ENCODE data around the gene FSD1. TPM values are rescaled to one million over a fixed set of nuclear protein-coding genes. Genes with fewer than 3 reads are reported as not detected.

Gene FSD1
- total RNA-seq, 1 donor, result 1.1 TPM

DNA sequence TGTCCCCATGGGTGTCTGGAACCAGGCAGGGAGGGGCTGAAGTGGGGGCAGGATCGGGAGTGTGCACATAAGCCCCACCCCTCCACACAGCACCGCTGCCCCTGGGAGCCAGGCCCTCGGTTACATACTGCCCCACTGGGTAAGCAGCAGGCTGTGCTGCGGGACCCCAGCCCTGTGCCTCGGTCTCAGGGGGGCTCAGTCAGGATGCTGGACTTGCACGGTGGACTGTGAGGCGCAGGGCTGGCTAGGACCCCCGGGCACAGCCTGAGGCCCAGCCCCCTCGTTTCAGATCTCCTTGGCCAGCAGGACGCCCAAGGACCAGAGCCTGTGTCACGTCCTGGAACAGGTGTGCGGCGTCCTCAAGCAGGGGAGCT lies 55.2 kb downstream of the FSD1 start:
- Histone ChIP-seq H3K27me3 (ENCODE audit: insufficient read depth, low read length) (no peaks in the 10 kb centered on the region), H4K20me1 (ENCODE audit: insufficient read depth, low read length) (peaks cover 21% of the 10 kb centered on the region), H3K4me1 (ENCODE audit: insufficient read depth, low read length) (no peaks in the 10 kb centered on the region), H3K79me2 (ENCODE audit: insufficient read depth, low read length) (no peaks in the 10 kb centered on the region), H2AFZ (ENCODE audit: low read length) (no peak overlapping the region), H3K4me3 (ENCODE audit: insufficient read depth, low read length) (no peak overlapping the region), H3K4me2 (ENCODE audit: insufficient read depth, low read length) (no peak overlapping the region), H3K36me3 (ENCODE audit: insufficient read depth, low read length) (peaks cover 48% of the 10 kb centered on the region), H3K9me3 (ENCODE audit: low read depth, low read length) (no peaks in the 10 kb centered on the region), H3K27ac (ENCODE audit: low read depth, low read length) (no peak overlapping the region)
- TF ChIP-seq, protein P1, sequence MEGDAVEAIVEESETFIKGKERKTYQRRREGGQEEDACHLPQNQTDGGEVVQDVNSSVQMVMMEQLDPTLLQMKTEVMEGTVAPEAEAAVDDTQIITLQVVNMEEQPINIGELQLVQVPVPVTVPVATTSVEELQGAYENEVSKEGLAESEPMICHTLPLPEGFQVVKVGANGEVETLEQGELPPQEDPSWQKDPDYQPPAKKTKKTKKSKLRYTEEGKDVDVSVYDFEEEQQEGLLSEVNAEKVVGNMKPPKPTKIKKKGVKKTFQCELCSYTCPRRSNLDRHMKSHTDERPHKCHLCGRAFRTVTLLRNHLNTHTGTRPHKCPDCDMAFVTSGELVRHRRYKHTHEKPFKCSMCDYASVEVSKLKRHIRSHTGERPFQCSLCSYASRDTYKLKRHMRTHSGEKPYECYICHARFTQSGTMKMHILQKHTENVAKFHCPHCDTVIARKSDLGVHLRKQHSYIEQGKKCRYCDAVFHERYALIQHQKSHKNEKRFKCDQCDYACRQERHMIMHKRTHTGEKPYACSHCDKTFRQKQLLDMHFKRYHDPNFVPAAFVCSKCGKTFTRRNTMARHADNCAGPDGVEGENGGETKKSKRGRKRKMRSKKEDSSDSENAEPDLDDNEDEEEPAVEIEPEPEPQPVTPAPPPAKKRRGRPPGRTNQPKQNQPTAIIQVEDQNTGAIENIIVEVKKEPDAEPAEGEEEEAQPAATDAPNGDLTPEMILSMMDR (IDR thresholded peaks at IDR 0.05; ENCODE audit: extremely low read depth, low read depth, low read length), result no peak
- peak; percentile 62 for DNase-seq (ENCODE audit: insufficient read length, low spot score, missing footprints)

DNA sequence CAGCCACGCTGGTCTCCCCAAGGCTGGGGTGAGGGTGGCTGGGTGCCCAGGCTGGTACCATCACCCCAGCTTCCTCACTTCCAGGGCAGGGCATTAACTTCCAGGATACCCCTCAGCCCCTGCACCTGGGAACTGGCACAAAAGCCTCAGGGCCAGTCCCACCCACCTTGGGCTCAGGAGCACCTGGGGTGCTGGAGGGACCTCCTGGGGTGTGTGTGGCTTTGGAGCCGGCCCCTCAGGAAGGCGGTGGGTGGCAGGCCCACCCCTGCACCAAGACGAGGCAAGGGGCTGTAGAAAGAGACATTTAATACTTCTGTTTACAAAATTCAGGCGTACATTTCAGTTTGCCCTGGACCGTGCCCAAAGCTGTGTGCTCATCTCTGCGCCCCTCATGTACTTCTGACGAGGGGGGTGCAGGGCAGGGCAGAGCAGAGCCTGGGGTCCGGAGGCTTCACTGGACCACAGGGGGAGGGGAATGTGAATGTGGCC lies 55.7 kb downstream of the FSD1 start:
- Histone ChIP-seq H3K36me3 (ENCODE audit: insufficient read depth, low read length) (peaks cover 51% of the 10 kb centered on the region), H3K27ac (ENCODE audit: low read depth, low read length) (no peak overlapping the region)
- TF ChIP-seq, protein P1 (IDR thresholded peaks at IDR 0.05; ENCODE audit: extremely low read depth, low read depth, low read length), result no peak

DNA sequence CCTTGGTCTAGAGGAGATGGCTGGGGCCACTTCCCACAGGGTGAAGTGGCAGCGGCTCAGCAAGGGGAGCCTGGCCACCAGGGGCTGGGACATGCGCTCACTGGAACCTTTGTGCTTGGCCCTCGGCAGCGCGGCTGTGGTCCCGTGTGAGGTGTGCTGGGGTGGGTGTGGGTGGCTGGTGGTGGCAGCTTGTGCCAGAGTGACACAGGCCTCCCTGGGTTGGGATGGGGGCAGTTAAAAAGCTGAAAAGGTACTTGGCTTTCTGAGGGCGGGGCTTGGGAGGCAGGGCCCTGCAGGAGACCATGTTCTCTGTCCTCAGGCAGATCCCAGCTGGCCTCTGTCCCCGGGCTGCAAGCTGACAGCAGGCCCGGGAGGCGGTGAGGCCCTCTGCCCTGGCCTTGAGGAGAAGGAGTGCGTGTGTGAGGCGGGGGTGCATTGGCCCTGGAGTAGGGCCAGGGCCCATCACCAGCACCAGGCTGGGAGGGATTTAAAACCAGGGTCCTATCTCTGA lies 56.3 kb downstream of the FSD1 start:
- TF ChIP-seq, protein P1 (IDR thresholded peaks at IDR 0.05; ENCODE audit: extremely low read depth, low read depth, low read length), result no peak
- no peak overlapping the region for H2AFZ ChIP-seq (ENCODE audit: low read length)
- peaks cover 56% of the 10 kb centered on the region for H3K36me3 ChIP-seq (ENCODE audit: insufficient read depth, low read length)
- no peak overlapping the region for H3K27ac ChIP-seq (ENCODE audit: low read depth, low read length)
- no peaks in the 10 kb centered on the region for H3K4me1 ChIP-seq (ENCODE audit: insufficient read depth, low read length)
- no peaks in the 10 kb centered on the region for H3K9me3 ChIP-seq (ENCODE audit: low read depth, low read length)
- no peak overlapping the region for H3K4me3 ChIP-seq (ENCODE audit: insufficient read depth, low read length)
- H3K79me2 ChIP-seq (ENCODE audit: insufficient read depth, low read length), result peaks cover 8% of the 10 kb centered on the region
- no peak overlapping the region for H3K4me2 ChIP-seq (ENCODE audit: insufficient read depth, low read length)
- no peaks in the 10 kb centered on the region for H3K27me3 ChIP-seq (ENCODE audit: insufficient read depth, low read length)
- peaks cover 26% of the 10 kb centered on the region for H4K20me1 ChIP-seq (ENCODE audit: insufficient read depth, low read length)
- DNase-seq (ENCODE audit: insufficient read length, low spot score, missing footprints), result peak; percentile 82

More for the DNA sequence above, 55.7 kb downstream of the FSD1 start:
- no peak overlapping the region for H2AFZ ChIP-seq (ENCODE audit: low read length)
- H3K4me1 ChIP-seq (ENCODE audit: insufficient read depth, low read length), result no peaks in the 10 kb centered on the region
- H4K20me1 ChIP-seq (ENCODE audit: insufficient read depth, low read length), result peaks cover 23% of the 10 kb centered on the region
- no peak overlapping the region for H3K4me2 ChIP-seq (ENCODE audit: insufficient read depth, low read length)
- peak; percentile 80 for DNase-seq (ENCODE audit: insufficient read length, low spot score, missing footprints)
- H3K27me3 ChIP-seq (ENCODE audit: insufficient read depth, low read length), result no peaks in the 10 kb centered on the region
- H3K4me3 ChIP-seq (ENCODE audit: insufficient read depth, low read length), result no peak overlapping the region
- peaks cover 2% of the 10 kb centered on the region for H3K79me2 ChIP-seq (ENCODE audit: insufficient read depth, low read length)
- no peaks in the 10 kb centered on the region for H3K9me3 ChIP-seq (ENCODE audit: low read depth, low read length)

DNA sequence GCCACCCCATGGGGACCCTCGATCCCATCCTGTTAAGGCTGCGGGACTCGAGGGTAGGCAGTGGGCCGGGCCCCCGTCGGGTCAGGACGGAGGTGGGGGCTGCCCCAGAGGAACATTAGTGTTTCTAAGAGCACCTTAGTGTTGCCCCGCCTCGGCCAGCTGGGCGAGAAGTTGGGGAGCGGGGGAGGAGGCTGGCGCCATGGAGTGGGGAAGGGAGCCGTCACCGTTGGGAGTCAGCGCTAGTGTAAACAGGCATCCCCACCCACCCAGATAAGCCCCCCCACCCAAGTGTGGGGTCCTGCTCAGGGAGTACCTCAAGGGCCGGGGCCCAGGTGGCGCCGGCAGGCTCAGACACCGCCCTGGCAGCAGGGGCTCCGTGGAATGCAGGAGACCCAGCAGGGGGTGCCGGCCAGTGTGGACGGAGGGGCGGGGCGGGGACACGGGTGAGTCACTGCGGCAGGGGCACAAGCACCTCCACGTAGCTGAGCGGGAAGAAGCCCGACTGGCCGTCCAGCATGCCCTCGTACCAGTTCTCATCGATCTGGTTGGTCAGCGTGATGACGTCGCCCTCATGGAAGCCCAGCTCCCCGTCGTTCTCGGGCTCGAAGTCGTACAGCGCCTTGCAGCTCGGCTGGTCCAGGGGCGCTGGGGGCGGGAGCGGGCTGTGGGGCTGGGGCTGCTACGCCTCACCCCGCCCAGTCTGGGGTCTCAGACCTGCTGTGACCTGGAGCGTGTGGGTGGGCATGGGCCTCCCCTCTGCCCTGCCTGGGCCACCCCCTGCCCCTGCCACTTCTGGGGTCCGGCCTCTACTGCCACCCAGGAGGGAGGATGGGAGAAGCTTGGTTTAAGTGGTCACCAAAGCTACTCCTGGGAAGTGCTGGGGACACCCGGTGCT lies 57.0 kb downstream of the FSD1 start:
- no peak overlapping the region for H3K4me2 ChIP-seq (ENCODE audit: insufficient read depth, low read length)
- H3K36me3 ChIP-seq (ENCODE audit: insufficient read depth, low read length), result peaks cover 63% of the 10 kb centered on the region
- TF ChIP-seq, protein P1 (IDR thresholded peaks at IDR 0.05; ENCODE audit: extremely low read depth, low read depth, low read length), result no peak
- H4K20me1 ChIP-seq (ENCODE audit: insufficient read depth, low read length), result peaks cover 29% of the 10 kb centered on the region
- H3K27me3 ChIP-seq (ENCODE audit: insufficient read depth, low read length), result no peaks in the 10 kb centered on the region
- DNase-seq (ENCODE audit: insufficient read length, low spot score, missing footprints), result peak; percentile 66
- H2AFZ ChIP-seq (ENCODE audit: low read length), result no peak overlapping the region
- H3K9me3 ChIP-seq (ENCODE audit: low read depth, low read length), result no peaks in the 10 kb centered on the region
- no peak overlapping the region for H3K4me3 ChIP-seq (ENCODE audit: insufficient read depth, low read length)
- peaks cover 15% of the 10 kb centered on the region for H3K79me2 ChIP-seq (ENCODE audit: insufficient read depth, low read length)
- H3K4me1 ChIP-seq (ENCODE audit: insufficient read depth, low read length), result no peaks in the 10 kb centered on the region
- H3K27ac ChIP-seq (ENCODE audit: low read depth, low read length), result no peak overlapping the region
